Measurements from ENCODE around the gene DGKK.

DNA sequence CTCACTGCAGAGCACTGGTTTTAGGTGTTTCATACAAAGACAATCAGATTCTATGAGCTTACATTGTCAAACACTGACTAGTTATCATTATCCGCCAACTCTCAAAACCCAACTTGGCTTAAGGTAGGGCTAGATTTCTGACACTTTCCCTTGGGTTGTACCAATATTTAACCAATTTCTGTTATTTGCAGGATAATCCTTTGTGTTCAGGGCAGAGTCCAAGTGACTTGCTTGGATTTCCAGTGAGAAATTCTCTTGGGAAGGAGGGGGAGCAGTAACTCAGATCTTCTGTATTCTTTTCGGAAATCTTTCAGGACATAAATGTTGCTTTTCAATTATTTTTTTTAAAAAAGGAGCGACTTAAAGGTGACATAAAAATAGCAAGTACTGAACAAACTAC lies 23.1 kb downstream of the DGKK start:
- TF ChIP-seq POLR2A (IDR thresholded peaks at IDR 0.05; ENCODE audit: low read length) = no peak
- no peak for TF ChIP-seq GATA1 (IDR thresholded peaks at IDR 0.05; ENCODE audit: low read depth, low read length)
